ENCODE data around the gene ZHX3.
"Not testable (repeated sequence)": the region's sequence is repeated elsewhere in the genome, so short reads cannot be mapped to it uniquely, and the experiment has no call there.

The ZHX3 gene

DNA sequence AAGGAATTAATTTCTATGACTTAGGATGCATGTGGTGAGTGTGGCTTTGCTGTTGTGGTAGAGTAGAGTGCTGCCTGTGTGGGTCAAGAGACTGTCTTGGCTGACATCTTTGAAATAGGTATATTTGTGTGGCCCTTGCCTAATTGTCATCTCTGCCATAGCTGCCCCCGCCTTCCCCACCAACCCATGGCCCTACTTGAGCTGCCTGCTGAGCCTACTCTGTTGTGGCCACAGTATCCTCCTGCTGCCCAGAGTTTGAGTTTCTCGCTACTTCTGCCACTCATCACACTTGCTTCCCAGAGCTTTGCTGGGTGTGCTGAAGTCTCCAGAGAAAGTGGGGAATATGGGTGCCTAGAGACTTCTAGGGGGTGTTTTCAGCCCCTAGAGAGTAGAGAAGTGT is 172.2 kb downstream of the ZHX3 start:
- DNase-seq: no peak

DNA sequence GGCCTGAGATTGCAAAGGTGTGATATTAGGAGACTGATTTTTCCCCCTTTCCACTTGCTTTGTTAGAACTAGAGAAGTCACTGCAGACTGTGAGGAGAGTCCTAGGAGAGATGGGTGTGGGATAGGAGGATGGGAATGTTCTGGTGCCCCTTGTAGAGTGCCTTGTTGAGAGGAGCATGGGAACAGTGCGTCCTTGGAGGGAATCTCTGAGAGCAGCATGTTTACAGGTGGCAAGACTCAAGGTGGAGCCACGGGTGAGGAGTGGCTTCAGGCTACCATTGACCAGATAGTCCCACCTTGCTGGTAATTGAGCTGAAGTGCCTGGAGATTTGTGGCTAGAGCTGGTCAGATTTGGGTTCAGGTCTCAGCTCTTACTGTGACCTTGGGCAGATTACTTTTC is 174.2 kb downstream of the ZHX3 start:
- DNase-seq: no peak

DNA sequence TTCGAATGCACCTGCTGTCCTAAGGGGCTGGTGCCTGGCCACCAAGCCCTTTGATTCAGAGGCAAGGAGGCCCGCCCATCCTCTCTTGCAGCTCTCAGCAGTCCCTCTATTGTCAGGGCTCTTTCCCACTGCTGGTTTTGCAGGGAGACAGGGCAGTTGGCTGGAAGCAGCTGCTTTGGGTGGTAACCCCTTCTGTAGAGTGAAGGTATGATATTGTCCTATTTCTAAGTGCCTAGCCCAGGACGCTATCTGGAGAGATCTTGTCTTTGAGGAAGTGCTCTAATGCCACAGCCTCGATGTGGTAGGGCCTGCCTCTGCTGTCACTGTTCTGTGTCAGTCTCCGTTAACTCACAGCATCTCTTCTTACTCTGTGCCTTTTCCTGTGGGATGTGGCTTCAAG is 174.6 kb downstream of the ZHX3 start:
- no peak for DNase-seq

DNA sequence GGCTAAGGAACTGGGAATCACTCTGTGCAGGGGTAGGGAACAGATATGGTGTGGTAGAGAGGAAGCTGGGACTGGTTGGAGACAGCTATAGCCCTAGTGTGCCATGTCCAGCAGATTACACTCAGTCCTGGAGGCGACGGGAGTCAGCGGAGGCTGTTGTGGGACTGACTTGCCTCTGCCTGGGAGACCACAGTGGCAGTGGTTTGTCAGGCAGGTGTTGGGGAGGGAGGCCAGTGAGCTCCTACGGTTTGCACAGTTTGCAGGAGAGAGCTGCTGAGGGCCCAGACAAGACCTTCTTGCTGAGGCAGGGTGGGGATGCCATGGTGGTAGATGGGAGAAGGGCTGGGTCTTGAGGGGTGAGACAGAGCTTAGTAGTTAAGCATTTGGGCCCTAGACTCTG is 175.3 kb downstream of the ZHX3 start:
- DNase-seq: no peak

DNA sequence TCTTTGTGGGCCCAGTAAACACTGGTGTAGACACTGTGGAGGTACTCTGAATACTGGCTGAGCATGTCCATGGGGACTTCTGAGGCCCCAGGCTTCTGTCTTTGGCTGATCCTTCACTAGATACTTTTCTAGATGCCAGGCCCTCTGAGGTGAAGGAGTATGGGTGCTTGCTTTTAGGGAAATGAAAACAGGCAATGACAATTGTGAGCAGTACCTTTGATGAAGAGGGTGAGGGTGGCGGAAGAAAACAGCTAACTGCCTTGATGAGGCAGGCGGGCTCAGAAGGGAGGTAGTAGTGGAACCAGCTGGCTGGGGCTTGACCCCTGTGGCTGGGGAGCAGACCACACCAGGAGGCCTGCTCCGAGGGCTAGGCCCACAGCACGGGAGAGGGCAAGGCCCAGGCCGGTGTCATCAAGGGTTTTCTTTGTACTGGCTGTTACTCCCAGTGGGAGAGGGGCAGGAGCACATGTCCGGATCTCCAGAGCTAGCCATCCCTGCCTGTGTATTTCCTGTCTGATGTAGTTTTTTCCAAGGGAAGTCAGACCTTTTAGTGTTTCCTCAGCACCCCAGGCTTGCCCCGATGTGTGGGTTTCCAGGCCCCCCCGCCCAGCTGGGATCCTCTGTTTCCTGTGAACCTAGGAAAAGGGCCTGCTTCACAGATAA is 176.2 kb downstream of the ZHX3 start:
- peak; percentile 52 for DNase-seq

DNA sequence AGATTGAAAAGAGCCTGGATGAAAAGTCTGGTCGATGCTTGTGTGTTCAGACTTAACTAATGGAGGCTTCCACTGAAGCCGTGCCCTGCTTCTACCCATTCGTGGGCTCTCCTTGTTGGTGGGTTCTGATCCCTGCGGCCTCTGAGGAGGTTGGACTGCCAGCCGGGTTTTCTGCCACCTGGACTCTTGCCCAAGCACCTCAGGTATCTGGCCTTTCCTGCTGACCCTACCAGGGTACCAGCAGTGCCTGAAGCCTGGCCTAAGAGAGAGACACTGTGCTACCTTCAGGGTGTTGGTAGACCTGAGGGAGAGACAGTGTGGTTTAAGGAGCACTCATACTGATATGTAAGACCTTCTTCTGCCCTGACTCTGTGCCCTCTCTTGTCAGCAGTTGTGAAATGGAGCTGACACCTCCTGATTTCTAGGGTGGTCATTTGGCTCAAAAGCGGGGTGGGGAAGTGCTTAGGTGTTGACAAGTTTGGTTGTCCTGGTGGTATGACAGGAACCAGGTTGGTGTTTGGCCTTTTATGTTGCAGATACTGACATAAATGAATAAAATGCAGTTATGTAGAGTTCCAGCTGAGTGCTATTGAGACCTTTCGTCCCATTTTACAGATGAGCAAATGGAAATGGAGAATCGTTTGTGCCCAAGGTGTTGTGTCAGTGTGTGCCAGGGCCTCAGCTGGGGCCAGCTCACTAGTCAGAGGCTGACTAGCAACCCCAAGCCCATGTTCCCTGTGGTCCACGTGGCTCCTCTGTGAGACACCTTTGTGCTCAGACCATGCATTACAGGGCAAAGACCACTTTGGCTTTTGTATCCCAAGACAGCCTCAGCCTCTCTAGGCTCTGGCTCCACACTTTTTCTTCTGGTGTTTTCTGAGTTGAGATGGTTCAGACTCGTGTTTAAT is 177.1 kb downstream of the ZHX3 start:
- no peak for DNase-seq

DNA sequence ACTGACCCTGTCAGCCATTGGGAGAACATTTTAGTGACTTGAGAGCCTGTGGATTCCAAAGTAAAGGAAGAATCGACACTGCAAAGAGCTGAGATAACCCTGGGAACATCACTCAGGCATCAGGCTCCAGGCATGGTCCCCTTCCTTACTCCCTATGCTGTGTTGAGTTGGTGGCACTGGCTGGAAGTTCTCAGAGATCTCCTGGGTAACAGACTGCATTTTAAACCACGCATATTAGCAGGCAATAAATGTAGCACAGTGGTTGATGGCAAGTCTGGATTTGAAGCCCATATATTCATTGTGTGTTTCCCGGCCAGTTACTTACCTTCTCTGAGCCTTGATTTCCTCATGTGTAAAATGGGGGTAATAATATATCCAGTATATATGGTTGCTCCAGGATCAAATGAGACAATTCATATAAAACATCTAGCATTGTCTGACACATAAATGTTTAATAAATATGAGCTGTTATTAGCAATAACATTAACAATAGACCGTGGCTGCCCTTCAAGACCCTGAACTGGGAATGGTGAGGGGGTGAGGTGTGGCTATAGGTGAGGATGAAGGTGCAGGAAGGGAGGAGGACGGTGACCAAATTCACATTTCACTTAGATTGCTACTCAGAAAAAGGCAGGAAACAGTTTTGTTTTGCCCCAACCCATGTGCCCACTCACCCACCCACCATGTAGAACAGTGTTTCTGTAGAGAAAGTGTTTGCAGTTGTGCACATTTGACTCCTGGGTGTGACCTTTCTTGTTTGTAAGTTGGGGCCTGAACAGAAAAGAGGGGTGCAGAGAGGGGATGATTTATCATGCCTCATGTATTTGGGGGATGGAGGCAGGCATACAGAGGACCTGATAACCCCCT is 178.1 kb downstream of the ZHX3 start:
- DNase-seq: no peak

DNA sequence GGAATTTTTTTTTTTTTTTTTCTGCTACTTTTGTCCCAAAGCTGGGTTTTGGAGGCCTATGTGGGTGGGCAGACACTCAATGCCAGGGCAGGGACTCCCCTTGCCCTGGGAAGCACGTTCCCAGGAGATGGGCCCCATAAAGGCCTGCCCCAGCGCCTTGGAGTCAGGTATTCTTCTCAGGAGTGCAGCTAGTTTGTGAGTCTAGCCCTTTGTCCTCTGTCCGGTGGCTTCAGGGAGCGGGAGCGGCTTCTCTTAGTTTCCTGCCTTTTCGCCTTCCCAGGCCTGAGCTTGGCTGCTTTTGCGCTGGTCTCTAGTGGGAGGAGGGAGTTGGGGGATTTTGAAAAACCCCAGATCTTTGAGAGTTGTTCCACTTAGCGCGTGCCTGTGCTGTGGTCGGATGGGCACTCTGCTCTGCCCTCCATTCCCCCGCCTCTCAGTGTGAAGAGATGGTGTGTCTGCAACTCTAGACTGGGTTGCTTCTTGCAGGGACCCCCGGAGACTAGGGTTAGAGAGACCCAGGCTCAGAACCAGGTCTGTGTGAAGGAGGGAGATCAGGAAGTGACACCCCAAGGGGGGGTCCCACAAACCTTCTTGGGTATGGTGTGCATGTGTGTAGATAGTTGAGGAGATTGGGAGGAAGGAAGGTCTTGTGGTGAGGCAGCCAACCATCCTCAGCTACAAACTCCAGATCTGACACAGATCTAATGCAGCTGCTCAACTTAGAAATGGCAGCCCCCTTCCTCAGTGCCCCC is 178.9 kb downstream of the ZHX3 start:
- no peak for DNase-seq

DNA sequence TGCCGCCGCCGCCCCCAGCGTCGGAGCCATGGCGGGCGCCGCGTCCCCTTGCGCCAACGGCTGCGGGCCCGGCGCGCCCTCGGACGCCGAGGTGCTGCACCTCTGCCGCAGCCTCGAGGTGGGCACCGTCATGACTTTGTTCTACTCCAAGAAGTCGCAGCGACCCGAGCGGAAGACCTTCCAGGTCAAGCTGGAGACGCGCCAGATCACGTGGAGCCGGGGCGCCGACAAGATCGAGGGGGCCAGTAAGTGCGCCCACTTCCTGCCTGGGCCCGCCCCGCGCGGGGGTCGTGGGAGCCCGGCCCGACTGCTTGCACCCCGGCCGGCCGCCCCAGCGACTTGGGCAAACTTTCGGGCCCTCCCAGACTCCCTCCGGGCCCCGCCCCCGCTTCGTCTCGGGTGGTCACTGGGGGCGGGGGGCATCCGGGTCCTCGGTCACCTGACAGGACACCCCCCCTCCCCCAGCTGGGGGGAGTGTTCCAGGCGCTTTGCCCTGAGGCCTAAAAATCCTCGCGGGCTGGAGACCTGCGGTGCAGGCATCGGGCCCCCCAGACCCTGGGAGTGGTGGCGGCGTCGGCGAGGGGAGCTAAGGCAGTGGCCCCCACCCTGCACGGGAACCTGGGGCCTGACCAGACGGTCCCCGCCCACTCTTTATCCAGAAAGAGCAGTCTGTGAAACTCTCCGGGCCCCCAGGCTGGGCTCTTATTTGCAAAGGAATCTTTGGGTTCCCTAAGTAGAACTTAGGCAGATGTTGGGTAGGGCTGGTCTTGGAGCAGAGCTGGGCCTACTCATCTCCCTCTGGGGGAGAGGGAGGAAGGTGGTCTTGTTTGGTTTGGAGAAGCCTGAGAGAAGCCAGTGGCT is 179.7 kb downstream of the ZHX3 start:
- peak; percentile 91 for DNase-seq

DNA sequence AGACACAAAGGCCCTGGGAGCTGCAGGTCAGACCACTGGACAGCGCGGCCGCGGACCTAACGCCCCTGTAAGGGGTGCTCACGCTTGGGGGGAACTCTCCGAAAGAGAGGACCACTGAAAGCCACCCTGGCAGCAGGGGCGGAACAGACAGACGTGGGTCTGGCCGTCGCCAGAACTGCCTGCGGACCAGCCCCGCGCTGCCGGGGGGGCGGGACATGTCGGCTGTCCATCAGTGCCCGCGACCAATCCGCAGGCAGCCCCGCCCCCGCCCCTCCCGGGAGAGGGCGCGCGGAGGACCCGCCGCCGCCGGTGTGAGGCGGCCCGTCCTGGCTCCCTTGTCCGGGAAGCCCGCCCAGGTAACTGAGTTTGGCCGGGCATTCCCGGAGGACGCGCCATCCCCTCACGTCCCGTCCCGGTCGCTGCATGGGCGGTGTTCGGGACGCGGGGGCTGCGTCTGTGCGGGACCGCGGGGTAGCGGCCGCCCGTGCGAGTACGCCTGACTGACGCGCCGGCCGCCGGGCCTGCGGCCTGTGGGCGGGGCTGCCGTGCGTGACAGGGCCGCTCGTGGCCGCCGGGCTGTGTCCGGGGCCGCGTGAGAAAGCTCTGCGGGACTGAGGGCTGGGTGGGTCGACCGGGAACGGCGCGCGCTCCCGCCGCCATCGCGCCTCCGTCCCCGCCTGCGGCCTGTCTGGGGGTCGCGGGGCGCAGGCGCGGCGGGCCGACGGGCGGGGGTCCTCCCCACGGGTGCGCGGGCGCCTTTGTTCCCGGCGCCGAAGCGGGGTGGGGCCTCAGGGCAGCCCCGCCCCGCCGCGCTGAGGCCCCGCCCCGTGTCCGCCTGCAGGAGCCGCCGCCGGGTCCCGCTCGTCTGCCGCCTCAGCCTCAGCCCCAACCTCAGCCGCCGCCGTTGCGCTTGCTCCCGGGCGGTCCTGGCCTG is 180.6 kb downstream of the ZHX3 start, which contains the start of gene PLCG1:
PLCG1 (plus strand) TSS at position 864 of the 934 bp plus-strand sequence. CDS start 99 bp downstream, outside the sequence.
- peak; percentile 93 for DNase-seq

DNA sequence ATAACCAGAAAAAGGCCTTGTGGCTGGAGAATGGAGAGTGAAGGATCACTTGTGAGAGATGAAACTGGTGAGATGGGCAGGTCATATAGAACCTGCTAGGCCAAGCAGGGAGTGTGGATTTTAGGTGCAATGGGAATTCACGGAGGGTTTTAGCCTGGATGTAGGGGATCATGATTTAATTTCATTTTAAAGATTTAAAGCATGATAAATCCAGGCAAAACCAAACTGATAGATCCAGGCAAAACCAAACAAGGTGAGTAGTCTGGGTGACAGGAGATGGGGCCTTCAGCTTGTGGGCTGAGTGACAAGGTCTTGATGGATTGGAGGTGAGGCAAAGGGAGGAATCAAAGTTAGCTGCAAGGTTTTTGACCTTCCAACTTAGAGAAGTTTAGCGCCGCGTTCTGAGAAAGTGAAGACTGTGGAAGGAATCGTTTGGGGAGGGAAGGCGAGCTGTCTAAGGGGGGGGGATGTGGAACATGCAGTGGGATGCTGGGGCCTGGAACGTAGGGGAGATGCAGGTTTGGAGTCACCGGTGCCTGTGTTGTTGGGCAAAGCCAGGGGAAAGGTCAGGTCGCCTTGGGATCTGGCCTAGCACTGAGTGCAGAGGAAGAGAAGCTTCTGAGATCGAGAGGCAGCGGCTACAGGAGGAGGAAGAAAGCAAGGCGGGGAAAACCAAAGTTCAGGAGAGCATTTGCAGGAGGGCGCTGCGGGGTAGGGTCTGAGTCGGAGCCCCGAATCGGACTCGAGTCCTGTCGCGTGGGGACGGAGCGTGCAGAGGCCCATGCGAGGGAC is 181.4 kb downstream of the ZHX3 start:
- DNase-seq: no peak

DNA sequence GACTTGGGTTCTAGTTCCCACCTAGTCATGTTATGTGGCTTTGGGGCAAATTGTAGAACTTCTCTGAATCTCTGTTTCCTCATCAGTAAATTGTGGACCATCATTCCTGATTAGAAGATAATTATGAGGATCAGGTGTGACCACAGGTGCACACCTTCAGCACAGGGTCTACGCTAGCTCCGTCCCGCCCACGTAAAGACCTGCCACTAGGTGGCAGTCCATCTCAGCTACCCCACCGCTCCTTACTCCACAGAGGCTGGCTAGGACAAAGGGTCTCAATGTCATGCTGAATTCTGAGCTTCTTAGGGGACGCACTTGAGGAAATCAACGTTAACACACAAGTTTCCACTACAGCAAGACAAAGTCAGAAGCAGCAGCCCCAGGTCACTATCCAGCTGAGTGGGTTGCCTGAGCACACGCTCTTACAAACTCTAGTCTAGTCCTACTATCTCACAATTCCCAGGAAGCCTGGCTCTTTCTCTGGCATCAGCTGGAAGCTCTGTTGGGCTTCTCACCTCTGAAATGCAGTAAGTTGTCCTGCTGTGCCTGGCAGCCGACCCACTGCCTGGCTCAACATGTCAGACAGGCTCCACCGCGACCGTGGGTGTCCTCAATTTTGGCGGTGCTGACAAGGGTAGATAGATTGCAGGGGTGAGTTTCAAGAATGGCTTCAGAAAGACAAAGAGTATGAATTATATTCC is 182.2 kb downstream of the ZHX3 start:
- peak; percentile 23 for DNase-seq

DNA sequence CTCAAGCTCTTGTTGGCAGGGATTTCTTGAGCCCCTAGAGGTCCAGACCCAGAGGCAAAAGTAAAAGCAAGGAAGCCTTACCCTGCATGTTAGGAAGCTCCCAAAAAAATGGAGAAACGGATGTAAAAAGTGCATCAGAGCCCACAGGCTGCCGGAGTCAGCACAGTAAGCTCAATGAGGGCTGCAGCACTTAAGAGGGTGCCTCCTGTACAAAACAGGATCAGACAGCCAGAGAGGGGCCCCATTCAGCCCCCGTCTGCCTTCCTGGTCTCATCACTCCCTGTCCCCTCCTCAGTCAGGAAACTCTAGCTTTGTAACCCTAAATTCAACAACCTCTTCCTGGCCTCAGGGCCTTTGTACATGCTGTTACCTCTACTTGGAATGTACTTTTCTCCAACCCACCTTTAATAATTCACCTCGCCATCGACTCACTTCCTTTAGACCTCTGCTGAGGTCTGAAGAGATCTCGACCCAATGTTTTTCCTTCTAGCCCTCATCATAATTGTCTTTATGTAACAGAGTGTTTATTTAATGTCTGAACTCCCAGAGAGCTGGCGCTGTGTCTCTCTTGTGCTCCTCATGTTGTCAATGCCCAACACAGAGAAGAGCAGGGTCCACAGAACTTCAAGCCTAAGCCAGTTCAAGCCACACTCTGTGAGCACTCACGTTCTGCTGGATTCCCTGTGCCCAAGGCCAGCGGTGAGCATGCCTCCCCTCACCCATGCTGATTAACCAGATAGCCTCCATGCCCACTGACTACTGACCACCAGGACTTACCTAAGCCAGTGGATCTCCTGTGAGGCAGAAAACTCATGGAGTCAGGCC is 183.0 kb downstream of the ZHX3 start:
- peak; percentile 12 for DNase-seq

DNA sequence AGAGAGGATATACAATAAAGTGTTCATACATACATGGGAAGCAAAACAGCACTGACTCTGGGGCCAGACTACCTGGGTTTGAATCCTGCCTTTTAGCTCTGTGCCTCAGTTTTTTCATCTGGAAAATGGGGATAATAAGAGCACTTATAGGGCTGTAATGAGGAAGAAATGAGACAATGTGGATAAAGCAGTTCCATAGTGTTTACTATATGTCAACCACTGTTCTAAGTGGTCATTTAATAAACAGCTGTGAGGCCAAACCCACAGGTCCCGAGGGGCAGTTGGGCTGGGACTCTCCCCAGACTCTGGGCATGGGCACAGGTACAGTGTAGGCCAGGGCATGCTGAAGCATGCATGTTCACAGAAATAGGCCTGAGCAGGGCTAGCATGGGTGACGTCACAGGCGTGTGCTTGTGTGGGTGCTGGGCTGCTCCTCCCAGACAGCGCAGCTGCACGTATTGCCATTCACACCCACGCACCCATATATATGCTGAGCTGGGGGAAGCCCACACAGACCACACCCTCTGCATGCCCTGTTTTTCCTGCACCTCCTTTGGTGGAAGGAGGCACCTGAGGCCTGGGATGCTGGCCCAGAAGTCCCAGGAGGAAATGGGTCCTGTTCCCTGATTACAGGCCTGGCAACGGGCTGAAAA is 183.7 kb downstream of the ZHX3 start:
- DNase-seq: peak; percentile 15

DNA sequence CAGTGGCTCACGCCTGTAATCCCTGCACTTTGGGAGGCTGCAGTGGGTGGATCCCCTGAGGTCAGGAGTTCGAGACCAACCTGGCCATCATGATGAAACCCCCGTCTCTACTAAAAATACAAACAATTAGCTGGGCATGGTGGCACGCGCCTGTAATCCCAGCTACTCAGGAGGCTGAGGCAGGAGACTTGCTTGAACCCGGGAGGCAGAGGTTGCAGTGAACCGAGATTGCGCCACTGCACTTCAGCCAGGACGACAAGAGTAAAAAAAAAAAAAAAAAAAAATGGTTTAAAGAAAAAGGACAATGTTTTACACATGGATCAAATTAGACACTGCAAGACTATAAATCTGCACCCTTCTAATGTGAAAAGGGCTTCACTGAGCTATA is 185.1 kb downstream of the ZHX3 start:
- DNase-seq: not testable (repeated sequence)

DNA sequence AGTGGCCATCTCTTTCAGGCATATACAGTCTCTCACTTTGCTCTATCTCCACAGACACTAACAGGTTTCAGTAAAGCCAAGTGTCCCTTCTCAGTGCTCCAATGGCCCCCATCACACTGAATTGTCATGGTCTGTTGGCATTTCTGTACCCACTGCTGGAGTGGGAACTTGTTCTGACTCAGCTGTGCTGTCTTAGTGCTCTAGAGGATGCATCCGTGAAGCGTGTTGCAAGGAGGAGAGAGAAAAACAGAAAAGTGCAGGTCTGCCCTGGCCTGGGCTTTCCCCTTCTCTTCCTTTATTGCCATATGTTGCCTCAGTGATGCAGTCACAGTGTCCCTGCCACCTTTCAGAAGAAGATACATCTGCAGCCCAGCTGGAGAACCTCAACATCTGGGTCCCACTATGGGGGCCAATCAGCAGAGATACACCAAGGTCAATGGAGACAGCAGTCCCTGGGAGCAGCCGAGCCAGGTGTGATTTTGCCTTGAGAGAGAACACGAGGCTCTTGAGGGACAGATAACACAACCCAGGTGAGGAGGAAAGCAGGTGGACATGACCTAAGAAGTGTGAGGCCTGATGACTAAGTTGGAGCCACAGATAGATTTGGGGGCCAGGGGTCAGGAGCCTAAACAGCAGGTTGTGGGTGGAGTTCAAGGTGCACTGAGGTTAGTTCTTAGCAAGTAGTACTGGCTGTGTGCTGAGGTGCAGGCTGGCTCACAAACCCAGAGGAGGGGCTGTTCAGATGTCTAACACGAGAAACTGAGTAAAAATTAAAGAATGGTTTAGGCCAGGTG is 185.7 kb downstream of the ZHX3 start:
- no peak for DNase-seq
